GM20431 (cell line): ENCODE measurements around the gene ECSIT.

Experiments
- in situ Hi-C: fragments of 300-500 bp; cut with MseI, MboI; formaldehyde crosslinking; loops from one replicate; pipeline ENCODE4 v1.15.0; 2020; ENCODE audit warnings: low sequenced_read_pairs; ENCODE audit not compliant: unreplicated experiment

The ECSIT gene

GRCh38 chr19:11551603-11552235 lies 22.8 kb upstream of the ECSIT start:
- in situ Hi-C loops = no loop called here

- in situ Hi-C loops = no loop called here
Measured at GRCh38 chr19:11550265-11550664, 21.3 kb upstream of the ECSIT start.

GRCh38 chr19:11549386-11549953 lies 20.5 kb upstream of the ECSIT start:
- in situ Hi-C loops = no loop called here

GRCh38 chr19:11547929-11548700 lies 19.2 kb upstream of the ECSIT start:
- in situ Hi-C loops = no loop called here

GRCh38 chr19:11541238-11541637 lies 12.3 kb upstream of the ECSIT start:
- in situ Hi-C loops = no loop called here

- in situ Hi-C loops = no loop called here
Measured at GRCh38 chr19:11540645-11541044, 11.7 kb upstream of the ECSIT start.

GRCh38 chr19:11539495-11540365 lies 10.8 kb upstream of the ECSIT start:
- in situ Hi-C loops = no loop called here

- in situ Hi-C loops = no loop called here
Measured at GRCh38 chr19:11538232-11539036, 9.5 kb upstream of the ECSIT start, which contains the start of gene CNN1. Gene CNN1 (plus strand): TSS chr19:11538851. CDS start chr19:11538928, 77 bp downstream.

- in situ Hi-C loops = no loop called here
Measured at GRCh38 chr19:11535792-11536595, 7.1 kb upstream of the ECSIT start.

- in situ Hi-C loops = no loop called here
Measured at GRCh38 chr19:11534948-11535347, 6.0 kb upstream of the ECSIT start.

- in situ Hi-C loops = no loop called here
Measured at GRCh38 chr19:11534538-11534937, 5.6 kb upstream of the ECSIT start.

GRCh38 chr19:11530432-11530831 lies 1.5 kb upstream of the ECSIT start:
- in situ Hi-C loops = no loop called here

GRCh38 chr19:11519138-11519537 lies 9.8 kb downstream of the ECSIT start:
- in situ Hi-C loops = no loop called here

GRCh38 chr19:11513946-11514345 lies 15.0 kb downstream of the ECSIT start:
- in situ Hi-C loops = no loop called here

- in situ Hi-C loops = no loop called here
Measured at GRCh38 chr19:11510444-11510843, 18.5 kb downstream of the ECSIT start.

- in situ Hi-C loops = no loop called here
Measured at GRCh38 chr19:11507370-11508078, 21.4 kb downstream of the ECSIT start.

GRCh38 chr19:11506967-11507366 lies 22.0 kb downstream of the ECSIT start:
- in situ Hi-C loops = no loop called here

GRCh38 chr19:11506101-11506555 lies 22.8 kb downstream of the ECSIT start:
- in situ Hi-C loops = no loop called here
